ENCODE measurements around the gene UCK1.

DNA sequence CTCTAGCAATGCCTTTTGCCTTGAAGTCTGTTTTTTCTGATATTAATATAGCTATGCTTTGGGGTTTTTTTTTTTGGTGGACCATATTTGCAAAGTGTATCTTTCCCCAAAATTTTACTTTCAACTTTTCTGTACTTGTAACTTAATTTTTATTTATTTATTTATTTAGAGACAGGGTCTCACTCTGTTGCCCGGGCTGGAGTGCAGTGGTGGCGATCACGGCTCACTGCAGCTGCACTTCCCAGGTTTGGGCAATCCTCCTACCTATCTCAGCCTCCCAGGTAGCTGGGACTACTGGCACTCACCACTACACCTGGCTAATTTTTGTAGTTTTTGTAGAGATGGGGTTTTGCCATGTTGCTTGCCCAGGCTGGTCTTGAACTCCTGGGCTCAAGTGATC lies 35.1 kb upstream of the UCK1 start:
- TF ChIP-seq, protein P1, sequence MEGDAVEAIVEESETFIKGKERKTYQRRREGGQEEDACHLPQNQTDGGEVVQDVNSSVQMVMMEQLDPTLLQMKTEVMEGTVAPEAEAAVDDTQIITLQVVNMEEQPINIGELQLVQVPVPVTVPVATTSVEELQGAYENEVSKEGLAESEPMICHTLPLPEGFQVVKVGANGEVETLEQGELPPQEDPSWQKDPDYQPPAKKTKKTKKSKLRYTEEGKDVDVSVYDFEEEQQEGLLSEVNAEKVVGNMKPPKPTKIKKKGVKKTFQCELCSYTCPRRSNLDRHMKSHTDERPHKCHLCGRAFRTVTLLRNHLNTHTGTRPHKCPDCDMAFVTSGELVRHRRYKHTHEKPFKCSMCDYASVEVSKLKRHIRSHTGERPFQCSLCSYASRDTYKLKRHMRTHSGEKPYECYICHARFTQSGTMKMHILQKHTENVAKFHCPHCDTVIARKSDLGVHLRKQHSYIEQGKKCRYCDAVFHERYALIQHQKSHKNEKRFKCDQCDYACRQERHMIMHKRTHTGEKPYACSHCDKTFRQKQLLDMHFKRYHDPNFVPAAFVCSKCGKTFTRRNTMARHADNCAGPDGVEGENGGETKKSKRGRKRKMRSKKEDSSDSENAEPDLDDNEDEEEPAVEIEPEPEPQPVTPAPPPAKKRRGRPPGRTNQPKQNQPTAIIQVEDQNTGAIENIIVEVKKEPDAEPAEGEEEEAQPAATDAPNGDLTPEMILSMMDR (IDR thresholded peaks at IDR 0.05; ENCODE audit: low read depth, low read length, poor library complexity, severe bottlenecking) = no peak
- no peak for TF ChIP-seq EZH2phosphoT487 (IDR thresholded peaks at IDR 0.05; ENCODE audit: borderline replicate concordance, low read length)

Data from DOHH2 (cell line).